Hematopoietic multipotent progenitor cell treated with erythropoietin and hydrocortisone succinate and interleukin-3 and kit ligand, for 6 days (in vitro differentiated cells): ENCODE data around the gene ABAT.

Experiments used
- DNase-seq: peaks from one replicate; pipeline ENCODE4 v3.0.0-alpha.2; 2015

The ABAT gene

DNA sequence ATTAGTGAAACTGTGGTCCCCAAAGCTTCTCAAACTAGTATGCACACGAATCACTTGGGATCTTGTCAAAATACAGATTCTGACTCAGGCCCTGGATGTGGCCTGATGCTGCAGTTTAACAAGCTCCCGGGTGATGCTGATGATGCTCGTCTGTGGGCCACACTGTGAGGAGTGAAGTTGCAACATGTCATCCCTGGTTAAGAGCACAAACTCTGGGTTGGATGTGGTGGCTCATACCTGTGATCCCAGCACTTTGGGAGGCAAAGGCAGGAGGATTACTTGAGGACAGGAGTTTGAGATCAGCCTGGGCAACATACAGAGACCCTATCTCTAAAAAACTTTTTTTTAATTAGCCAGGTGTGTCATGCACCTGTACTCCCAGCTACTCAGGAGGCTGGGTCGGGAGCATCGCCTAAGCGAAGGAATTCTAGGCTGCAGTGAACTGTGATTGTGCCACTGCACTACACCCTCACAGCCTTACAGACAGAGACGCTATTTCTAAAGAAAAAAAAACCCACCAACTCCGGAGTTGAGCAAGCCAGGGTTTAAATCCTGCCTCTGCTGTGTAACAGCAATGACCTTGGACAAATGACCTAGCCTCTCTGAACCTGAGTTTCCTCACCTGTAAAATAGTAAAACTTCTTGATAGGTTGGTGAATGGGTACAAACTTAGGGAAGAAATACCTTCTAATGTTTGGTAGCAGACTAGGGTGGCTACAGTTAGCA lies 24.4 kb upstream of the ABAT start:
- DNase-seq = no peak

- peak; percentile 39 for DNase-seq
These were observed 22.5 kb upstream of the ABAT start for GRCh38 chr16:8651958-8652357.

DNA sequence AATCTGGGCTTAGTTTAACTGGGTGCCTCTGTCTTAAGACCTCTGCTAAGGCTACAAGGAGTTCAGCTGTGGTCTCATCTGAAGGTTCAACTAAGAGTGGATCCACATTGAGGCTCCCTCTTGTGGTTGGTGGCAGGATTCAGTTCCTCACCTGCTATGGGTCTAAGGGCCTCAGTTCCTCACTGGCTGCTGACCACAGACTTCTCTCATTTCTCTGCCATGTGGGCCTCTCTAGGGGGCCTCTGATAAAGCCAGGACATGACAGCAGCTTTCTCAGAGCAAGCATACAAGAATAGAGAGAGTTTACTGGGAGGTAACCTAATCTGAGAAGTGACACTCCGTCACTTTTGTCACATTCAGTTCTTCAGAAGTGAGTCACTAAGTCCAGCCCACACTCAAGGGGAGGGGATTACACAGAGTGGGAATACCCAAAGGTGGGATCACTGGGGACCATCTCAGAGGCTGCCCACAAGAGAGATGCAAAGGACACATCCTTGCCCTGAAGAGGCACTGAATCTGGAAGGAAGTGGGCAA lies 19.2 kb upstream of the ABAT start:
- peak; percentile 70 for DNase-seq

- DNase-seq = no peak
These were observed 18.0 kb upstream of the ABAT start for GRCh38 chr16:8656376-8656775.

DNA sequence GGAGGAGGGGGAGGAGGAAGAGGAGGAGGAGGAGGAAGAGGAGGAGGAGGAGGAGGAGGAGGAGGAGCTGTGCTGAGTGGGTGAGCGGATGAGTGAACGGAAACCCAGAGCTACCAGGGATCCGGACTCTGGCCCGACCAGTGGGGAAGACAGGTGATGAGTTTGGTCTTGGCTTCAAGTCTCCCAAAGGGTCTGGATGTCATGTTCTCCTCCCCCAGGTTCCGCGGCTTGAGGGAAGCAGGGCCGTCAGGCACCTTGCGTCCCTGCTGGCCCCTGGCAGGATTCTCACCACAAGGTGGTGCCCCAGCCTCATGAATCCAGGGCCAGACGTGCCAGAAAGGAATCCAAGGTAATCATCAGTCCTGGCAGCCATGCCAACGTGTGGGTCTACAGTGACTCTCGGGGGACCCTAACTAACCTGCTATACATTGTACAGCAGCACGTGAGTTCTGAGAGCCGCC lies 13.5 kb upstream of the ABAT start:
- peak; percentile 76 for DNase-seq

GRCh38 chr16:8661703-8662102 lies 12.7 kb upstream of the ABAT start:
- DNase-seq = no peak

DNA sequence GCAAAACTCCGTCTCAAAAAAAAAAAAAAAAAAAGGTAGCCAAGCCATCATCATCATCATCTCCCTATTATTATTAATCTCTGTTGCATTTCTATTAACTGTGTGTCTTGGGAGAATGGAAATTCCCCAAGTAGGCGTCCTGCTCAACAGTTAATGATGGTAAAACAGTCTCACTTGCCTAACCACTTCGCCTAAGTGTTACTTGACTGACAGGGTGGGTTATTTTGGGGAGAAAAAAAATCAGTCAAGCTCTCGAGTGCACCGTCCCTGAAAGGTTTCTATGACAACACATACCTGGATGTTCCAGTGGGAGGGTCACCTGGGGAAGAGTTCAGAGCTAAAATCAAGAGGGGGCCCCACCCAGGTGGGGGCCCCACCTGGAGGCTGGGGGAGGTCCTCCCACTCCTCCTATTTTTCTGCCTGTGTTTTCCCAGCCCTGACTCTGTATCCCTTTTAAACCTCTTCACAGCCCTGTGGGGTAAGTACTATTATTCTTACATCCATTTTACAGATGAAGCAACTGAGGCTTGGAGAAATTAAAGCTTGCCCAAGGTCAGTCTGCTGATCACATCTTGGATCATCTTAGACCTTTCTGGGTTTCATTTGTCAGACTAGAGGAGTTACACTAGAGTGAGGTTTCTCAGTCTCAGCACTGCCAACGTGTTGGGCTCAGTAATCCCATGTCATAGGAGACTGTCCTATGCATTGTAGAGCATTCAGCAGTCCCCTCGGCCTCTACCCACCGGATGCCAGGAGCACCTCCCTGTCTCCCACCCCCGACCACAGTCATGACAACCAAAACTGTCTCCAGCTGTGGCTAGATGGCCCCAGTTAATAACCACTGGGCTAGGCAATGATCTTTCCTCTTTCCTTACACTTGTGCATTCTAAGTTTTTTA lies 11.0 kb upstream of the ABAT start:
- no peak for DNase-seq

GRCh38 chr16:8665529-8665928 lies 8.9 kb upstream of the ABAT start:
- no peak for DNase-seq

GRCh38 chr16:8667492-8667891 lies 6.9 kb upstream of the ABAT start:
- no peak for DNase-seq

GRCh38 chr16:8668113-8668512 lies 6.3 kb upstream of the ABAT start:
- no peak for DNase-seq

DNA sequence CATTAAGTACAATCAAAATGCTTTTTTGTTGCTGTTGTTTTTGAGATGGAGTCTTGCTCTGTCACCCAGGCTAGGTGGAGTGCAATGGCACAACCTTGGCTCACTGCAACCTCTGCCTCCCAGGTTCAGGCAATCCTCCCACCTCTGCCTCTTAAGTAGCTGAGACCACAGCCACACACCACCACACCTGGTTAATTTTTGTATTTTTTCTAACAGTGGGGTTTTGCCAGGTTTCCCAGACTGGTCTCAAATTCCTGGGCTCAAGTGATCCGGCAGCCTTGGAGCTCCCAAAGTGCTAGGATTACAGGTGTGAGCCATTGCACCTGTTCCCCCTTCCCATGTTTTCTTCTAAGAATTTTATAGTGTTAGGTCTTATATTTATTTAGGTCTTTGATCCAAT lies 4.9 kb upstream of the ABAT start:
- DNase-seq = no peak

DNA sequence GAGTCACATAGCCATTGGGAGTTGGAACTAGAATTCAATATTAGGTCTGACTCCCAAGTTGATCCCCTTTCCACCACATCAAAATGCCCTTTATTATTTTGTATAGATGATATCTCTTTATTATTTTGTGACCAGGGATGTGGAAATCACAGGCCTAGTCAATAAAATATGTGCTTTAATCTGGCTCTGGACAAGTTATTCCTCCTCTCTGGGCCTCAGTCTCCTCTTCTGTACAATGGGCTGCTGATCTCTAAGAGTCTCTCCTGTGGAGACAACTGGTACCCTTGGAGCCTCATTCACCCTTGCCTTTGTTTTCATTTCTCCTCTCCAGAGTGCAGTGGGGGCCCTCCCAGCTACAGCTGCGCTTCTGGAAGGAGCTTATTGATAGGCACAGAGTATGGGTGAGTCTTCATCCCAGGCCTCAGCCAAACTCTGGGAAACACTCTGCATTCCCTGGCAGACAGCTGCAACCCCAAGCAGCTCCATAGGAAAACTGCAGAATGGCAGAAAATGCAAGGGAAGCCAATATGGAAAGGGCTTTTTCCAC lies 4.3 kb upstream of the ABAT start:
- no peak for DNase-seq

GRCh38 chr16:8673611-8674412 lies 605 bp upstream of the ABAT start:
- no peak for DNase-seq

- DNase-seq = no peak
These were observed 1.1 kb downstream of the ABAT start for GRCh38 chr16:8675183-8676159.

GRCh38 chr16:8676160-8676547 lies 1.7 kb downstream of the ABAT start:
- DNase-seq = no peak

- DNase-seq = no peak
These were observed 2.4 kb downstream of the ABAT start for GRCh38 chr16:8676737-8677375.

DNA sequence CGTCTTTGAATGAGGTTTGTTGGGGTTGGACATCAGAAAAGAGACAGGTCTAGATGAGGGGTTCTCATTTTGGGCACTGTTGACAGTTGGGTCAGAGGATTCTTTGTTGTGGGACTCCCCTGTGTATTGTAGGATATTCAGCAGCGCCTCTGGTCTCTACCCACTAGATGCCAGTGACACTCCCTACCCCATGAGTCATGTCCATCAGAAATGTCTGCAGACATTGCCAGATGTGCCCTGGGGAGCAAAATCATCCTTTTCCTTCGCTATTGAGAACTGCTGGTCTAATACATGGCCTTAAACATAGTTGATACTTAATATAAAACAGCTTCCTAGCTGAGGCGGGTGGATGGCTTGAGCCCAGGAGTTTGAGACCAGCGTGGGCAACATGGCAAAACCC lies 3.1 kb downstream of the ABAT start:
- no peak for DNase-seq

DNA sequence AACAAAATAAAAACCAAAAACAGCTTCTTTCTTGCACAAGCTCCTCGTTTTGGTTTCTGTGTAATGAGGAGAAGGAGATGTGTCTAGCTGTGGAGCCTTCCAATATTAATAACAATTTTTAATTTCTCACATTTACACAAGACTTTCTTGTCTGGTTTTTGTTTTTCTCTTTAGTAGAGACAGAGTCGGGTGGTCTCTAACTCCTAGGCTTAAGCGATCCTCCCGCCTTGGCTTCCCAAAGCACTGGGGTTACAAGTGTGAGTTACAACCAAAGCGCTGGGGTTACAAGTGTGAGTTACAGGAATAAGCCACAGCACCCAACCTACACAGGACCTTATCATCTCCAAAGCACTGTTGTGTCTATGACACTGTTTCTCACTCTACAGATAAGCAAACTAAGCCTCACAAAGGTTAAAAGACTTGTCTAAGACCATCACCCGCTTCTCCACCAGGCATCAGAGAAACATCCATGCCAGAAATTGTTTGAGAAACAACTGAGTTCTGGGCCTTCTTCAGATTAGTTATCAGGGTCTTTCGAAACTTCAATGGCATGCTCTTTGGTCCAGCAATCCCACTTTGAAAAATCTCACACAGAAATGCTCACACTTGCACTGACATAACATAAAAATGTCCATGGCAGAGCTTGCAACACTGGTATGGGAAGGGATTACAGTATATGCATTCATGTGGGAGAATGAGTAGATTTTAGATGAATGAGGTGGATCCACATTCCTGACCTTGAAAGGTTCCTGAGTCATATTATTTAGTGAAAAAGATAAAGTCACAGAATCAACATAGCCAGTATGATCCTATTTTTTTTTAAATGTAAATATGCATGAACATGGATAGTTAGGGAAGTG lies 3.9 kb downstream of the ABAT start:
- peak; percentile 28 for DNase-seq

GRCh38 chr16:8679151-8679550 lies 4.7 kb downstream of the ABAT start:
- no peak for DNase-seq
